GM10266 (cell line): ENCODE measurements around the gene INTS11.

ENCODE experiments used
- DNase-seq: peaks from one replicate; pipeline ENCODE4 v3.0.0; 2012; ENCODE audit errors: extremely low spot score
- CTCF ChIP-seq: IDR thresholded peaks from 2 replicates; pipeline ENCODE4 v1.5.1; 2012; ENCODE audit warnings: mild to moderate bottlenecking, low read depth; ENCODE audit not compliant: control insufficient read depth, insufficient read depth; ENCODE audit errors: missing control alignments

INTS11 gene

GRCh38 chr1:1322952-1323351, 1.5 kb downstream of the INTS11 start:
- no peak for DNase-seq
- TF ChIP-seq CTCF, result no peak

- DNase-seq, result no peak
- no peak for TF ChIP-seq CTCF
Observed at GRCh38 chr1:1322418-1322817, 2.0 kb downstream of the INTS11 start.

- TF ChIP-seq CTCF, result no peak
- no peak for DNase-seq
Observed at GRCh38 chr1:1321477-1321876, 3.0 kb downstream of the INTS11 start.

GRCh38 chr1:1320666-1321448, 3.6 kb downstream of the INTS11 start:
- no peak for TF ChIP-seq CTCF
- no peak for DNase-seq

GRCh38 chr1:1319646-1319941, 4.9 kb downstream of the INTS11 start:
- no peak for TF ChIP-seq CTCF
- DNase-seq, result no peak

GRCh38 chr1:1318777-1319645, 5.4 kb downstream of the INTS11 start:
- TF ChIP-seq CTCF, result no peak
- DNase-seq, result no peak

GRCh38 chr1:1318131-1318652, 6.3 kb downstream of the INTS11 start:
- TF ChIP-seq CTCF, result no peak
- DNase-seq, result no peak
